PFSK-1 (cell line): Measurements from ENCODE around the gene DNM3.

Experiments
- POLR2AphosphoS5 ChIP-seq: IDR thresholded peaks from 2 replicates; pipeline ENCODE4 v1.6.1; 2012; ENCODE audit warnings: low read depth, mild to moderate bottlenecking, control low read depth, low read length, moderate library complexity
- REST ChIP-seq, 2 experiments: IDR thresholded peaks; 2 replicates each; pipeline versions ENCODE4 v1.6.1 to v1.8.0; 2011 to 2012; ENCODE audit warnings: low read depth in 2 of 2, low read length in 2 of 2, control low read depth in 1 of 2, inconsistent platforms in 1 of 2, mild to moderate bottlenecking in 1 of 2, moderate library complexity in 1 of 2; ENCODE audit not compliant: insufficient read depth in 1 of 2
- TAF1 ChIP-seq: IDR thresholded peaks from 2 replicates; pipeline ENCODE4 v1.6.1; 2012; ENCODE audit warnings: low read length, control low read depth, borderline replicate concordance; ENCODE audit not compliant: insufficient read depth

DNA sequence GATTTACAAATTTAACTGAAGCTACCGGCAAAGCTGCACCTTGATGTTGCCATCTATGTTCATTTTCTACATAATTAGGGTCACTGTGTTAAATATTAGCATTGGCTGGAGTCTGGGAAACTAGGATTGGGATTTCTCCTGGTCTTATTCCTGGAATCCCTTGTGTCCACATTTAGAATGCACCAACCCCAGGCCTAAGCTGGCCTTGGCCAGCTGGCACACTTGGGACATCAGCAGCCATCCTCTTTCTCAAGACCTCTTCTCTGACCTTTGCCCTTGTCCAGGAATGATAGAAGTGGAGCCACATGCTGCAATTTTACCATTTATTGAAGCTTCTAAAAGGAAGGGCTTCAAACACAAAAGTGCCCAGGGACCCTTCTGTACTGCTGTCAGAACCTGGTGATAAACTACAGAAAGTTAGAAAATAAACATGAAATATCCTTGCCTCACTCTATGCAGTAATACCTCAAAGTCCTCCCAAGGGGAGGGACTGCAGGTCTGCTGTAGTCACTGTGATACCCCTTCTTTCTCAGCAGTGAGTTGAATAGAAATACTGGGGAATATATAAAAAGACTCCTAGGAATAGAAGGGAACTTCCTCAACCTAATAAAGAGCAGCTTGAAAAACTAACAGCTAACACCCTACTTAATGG lies 616.3 kb downstream of the DNM3 start:
- no peak for TF ChIP-seq POLR2AphosphoS5
- no peak for TF ChIP-seq TAF1
- no peak for TF ChIP-seq REST (IDR thresholded peaks at IDR 0.05; ENCODE audit: insufficient read depth in 1 of 2, low read depth in 2 of 2, low read length in 2 of 2)
